GM20000 (cell line): ENCODE data around the gene HIP1.
"Not testable (repeated sequence)": the region's sequence is repeated elsewhere in the genome, so short reads cannot be mapped to it uniquely, and the experiment has no call there.

Source experiments
- DNase-seq: peaks from one replicate; pipeline ENCODE4 v3.0.0; 2012; ENCODE audit warnings: low spot score
- CTCF ChIP-seq: IDR thresholded peaks from 2 replicates; pipeline ENCODE4 v1.5.1; 2012; ENCODE audit warnings: mild to moderate bottlenecking, control low read depth; ENCODE audit errors: extremely low read depth, missing control alignments

The HIP1 gene

DNA sequence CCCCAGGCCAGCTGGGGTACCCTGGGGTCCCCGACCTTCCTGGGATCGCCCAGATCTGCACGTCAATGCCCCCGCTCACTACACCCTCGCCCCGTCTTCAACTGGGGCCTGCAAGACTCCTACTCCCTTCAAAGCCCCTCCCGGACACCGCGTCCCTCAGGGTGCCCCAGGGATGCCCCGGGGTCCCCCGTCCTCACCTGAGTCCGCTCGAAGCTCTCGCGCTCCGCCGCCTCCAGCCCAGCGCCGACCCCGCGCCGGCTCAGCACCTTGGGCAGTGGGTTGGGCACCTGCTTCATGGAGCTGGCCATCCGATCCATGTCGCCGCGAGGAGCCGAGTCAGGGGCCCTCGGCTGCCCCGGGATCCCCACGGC, at the start of gene HIP1:
TSS of gene HIP1 (minus strand) at position 338 of the 371 bp plus-strand sequence. CDS start at position 317, 21 bp downstream.
- no peak for TF ChIP-seq CTCF
- no peak for DNase-seq

DNA sequence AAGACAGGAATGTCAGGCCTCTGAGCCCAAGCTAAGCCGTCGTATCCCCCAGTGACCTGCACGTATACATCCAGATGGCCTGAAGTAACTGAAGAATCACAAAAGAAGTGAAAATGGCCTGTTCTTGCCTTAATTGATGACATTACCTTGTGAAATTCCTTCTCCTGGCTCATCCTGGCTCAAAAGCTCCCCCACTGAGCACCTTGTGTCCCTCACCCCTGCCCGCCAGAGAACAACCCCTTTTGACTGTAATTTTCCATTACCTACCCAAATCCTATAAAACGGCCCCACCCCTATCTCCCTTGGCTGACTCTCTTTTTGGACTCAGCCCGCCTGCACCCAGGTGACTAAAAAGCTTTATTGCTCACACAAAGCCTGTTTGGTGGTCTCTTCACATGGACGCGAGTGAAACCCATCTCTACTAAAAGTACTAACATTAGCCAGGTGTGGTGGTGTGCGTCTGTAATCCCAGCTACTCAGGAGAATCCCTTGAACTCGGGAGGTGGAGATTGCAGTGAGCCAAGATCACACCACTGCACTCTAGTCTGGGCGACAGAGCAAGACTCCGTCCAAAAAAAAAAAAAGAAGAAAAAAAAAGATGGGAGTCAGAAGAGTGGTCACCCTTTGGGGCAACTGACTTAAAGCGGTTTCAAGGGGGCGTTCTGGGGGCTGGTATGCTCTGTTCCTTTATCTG, 49.6 kb upstream of the HIP1 start:
- DNase-seq, result not testable (repeated sequence)

DNA sequence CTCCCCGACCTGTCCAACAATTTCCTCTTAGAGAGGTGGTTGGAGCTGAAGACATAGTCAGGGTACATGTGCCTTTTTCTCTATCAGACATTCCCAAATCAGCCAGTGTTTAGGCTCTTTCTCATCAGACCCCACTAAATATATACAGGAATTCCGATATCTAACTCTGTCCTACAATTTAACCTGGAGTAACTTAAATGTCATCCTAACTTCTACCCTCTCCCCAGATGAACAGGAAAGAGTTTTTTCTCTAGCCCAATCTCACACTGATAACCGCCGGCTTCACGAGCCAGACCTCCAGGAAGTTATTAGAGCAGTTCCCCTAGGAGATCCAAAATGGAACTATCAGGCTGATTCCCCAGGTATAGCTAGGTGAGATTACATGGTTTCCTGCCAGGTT, 44.3 kb upstream of the HIP1 start:
- DNase-seq, result not testable (repeated sequence)

DNA sequence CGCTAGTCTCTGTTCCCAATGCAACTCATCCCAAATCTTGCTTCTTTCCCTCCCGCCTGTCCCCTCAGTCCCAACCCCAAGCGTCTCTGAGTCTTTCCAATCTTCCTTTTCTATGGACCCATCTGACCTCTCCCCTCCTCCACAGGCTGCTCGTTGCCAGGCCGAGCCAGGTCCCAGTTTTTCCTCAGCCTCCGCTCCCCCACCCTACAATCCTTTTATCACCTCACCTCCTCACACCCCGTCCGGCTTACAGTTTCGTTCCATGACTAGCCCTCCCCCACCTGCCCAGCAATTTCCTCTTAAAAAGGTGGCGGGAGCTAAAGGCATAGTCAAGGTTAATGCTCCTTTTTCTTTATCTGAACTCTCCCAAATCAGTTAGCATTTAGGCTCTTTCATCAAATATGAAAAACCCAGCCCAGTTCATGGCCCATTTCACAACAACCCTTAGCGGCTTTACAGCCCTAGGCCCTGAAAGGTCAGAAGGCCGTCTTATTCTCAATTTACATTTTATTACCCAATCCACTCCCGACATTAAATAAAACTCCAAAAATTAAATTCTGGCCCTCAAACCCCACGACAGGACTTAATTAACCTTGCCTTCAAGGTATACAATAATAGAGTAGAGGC, 42.0 kb upstream of the HIP1 start:
- not testable (repeated sequence) for DNase-seq

- not testable (repeated sequence) for DNase-seq
Measured at GRCh38 chr7:75779516-75779915, 40.8 kb upstream of the HIP1 start.

DNA sequence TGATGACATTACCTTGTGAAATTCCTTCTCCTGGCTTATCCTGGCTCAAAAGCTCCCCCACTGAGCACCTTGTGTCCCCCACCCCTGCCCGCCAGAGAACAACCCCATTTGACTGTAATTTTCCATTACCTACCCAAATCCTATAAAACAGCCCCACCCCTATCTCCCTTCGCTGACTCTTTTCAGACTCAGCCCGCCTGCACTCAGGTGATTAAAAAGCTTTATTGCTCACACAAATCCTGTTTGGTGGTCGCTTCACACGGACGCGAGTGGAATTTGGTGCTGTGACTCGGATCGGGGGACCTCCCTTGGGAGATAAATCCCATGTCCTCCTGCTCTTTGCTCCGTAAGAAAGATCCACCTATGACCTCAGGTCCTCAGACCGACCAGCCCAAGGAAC, 40.3 kb upstream of the HIP1 start:
- DNase-seq, result not testable (repeated sequence)

- DNase-seq, result no peak
- TF ChIP-seq CTCF, result no peak
Measured at GRCh38 chr7:75776295-75776971, 37.7 kb upstream of the HIP1 start.

DNA sequence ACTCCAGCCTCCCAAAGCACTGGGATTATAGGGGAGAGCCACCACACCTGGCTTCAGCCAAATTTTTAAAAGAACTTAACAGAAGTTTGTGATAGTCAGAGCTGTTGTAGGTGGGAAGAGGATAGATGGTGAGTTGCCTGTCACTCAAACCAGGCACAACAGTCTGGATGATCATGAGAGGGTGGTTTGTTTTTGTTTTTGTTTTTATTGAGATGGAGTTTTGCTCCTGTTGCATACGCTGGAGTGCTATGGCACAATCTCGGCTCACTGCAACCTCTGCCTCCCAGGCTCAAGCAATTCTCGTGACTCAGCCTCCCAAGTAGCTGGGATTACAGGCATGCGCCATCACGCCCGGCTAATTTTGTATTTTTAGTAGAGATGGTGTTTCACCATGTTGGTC, 35.2 kb upstream of the HIP1 start:
- DNase-seq, result not testable (repeated sequence)

GRCh38 chr7:75772081-75773077, 33.6 kb upstream of the HIP1 start, which contains the start of gene CCL26:
Gene CCL26 (minus strand): TSS chr7:75772211. CDS start chr7:75772176, 35 bp downstream.
- DNase-seq, result no peak
- no peak for TF ChIP-seq CTCF

GRCh38 chr7:75771224-75771623, 32.5 kb upstream of the HIP1 start:
- no peak for TF ChIP-seq CTCF

More at GRCh38 chr7:75771224-75771623, 32.5 kb upstream of the HIP1 start:
- no peak for DNase-seq
